Kidney (tissue), 14 donors: ENCODE data around the gene MYRIP. TPM values are rescaled to one million over a fixed set of nuclear protein-coding genes. Genes with fewer than 3 reads are reported as not detected.

ENCODE experiments used
- DNase-seq, 5 donors: peaks; one replicate each; pipeline ENCODE4 v3.0.0-alpha.2; 2013 to 2020
- FAIRE-seq: peaks from 2 replicates; lab custom pipeline; 2012; peaks lifted over from hg19 to GRCh38; lab: Jason Lieb, UNC
- H3K27ac ChIP-seq, 2 donors: one replicate each; pipeline ENCODE4 v1.7.0; 2013; ENCODE audit warnings: low read depth in 2 of 2, low read length in 2 of 2, inconsistent platforms in 1 of 2
- H3K27me3 ChIP-seq: one replicate; pipeline ENCODE4 v1.7.1; 2013; ENCODE audit warnings: low read length, inconsistent platforms; ENCODE audit not compliant: control insufficient read depth, insufficient read depth
- H3K36me3 ChIP-seq, 3 donors: one replicate each; pipeline versions ENCODE4 v1.7.0 to v1.7.1; 2013; ENCODE audit warnings: low read length in 3 of 3, control low read depth in 1 of 3, inconsistent platforms in 1 of 3; ENCODE audit not compliant: insufficient read depth in 3 of 3, control insufficient read depth in 2 of 3
- H3K4me1 ChIP-seq, 3 donors: one replicate each; pipeline versions ENCODE4 v1.7.0 to v1.7.1; 2013; ENCODE audit warnings: low read length in 3 of 3, inconsistent platforms in 1 of 3, low read depth in 1 of 3; ENCODE audit not compliant: control insufficient read depth in 2 of 3, insufficient read depth in 2 of 3
- H3K4me3 ChIP-seq, 3 donors: one replicate each; pipeline versions ENCODE4 v1.7.0 to v1.8.1; 2013; ENCODE audit warnings: low read length in 3 of 3, control low read depth in 1 of 3, inconsistent platforms in 1 of 3
- H3K9ac ChIP-seq, 3 donors: one replicate each; pipeline versions ENCODE4 v1.7.0 to v1.7.1; 2013; ENCODE audit warnings: low read length in 3 of 3, control low read depth in 1 of 3, inconsistent platforms in 1 of 3
- H3K9me3 ChIP-seq, 3 donors: one replicate each; pipeline versions ENCODE4 v1.7.0 to v1.7.1; 2013; ENCODE audit warnings: low read length in 3 of 3, control low read depth in 1 of 3, inconsistent platforms in 1 of 3; ENCODE audit not compliant: control insufficient read depth in 2 of 3, insufficient read depth in 1 of 3
- CTCF ChIP-seq: IDR thresholded peaks from 3 replicates; pipeline ENCODE4 v1.5.1; 2012; ENCODE audit warnings: mild to moderate bottlenecking, moderate library complexity, borderline replicate concordance; ENCODE audit not compliant: insufficient read depth; ENCODE audit errors: extremely low read depth
- intact Hi-C: fragments of 100-400 bp; cut with DNase I; formaldehyde crosslinking; loops from one replicate; pipeline ENCODE4 v1.11.1; 2022
- polyA plus RNA-seq: library from polyadenylated mRNA; stranded (reverse); fragments of 350-450 nt; fragmentation: Illumina TruSeq; extraction: RNeasy Lipid Tissue Mini Kit (QIAGEN cat#74804); gene quantifications from one replicate; pipeline ENCODE4 v1.2.3, GENCODE V29; 2014; ENCODE audit warnings: low read depth, low replicate concordance; ENCODE audit not compliant: insufficient read depth
- total RNA-seq: library from RNA; stranded (reverse); fragmentation: NEBNext Ultra II Directional; extraction: Animal tissue kit (Norgen Biotek cat#: 25700); gene quantifications from one replicate; pipeline ENCODE4 v1.2.1, GENCODE V29; 2021
- donor health status: control.
- donor health status: control.
- donor health status: control.
- donor health status: control.
- donor health status: control.
- donor health status: DM: yes; HTN: yes; CAD: no.
- donor health status: Normal renal cell carcinoma (clear cell type).

MYRIP gene
- total and polyA plus RNA-seq, 2 donors from 2014 or later, result 0.92 to 6.6 TPM

GRCh38 chr3:40230382-40230781 is 421.0 kb downstream of the MYRIP start:
- DNase-seq, result no peak
- Histone ChIP-seq H3K27ac (no peak overlapping the region), H3K36me3 (no peaks in the 10 kb centered on the region), H3K9me3 (no peaks in the 10 kb centered on the region), H3K4me1 (no peaks in the 10 kb centered on the region), H3K4me3 (no peak overlapping the region), H3K9ac (no peak overlapping the region), H3K27me3 (no peaks in the 10 kb centered on the region)
- FAIRE-seq, result no peak
- no peak for TF ChIP-seq CTCF
- intact Hi-C loops, result no loop called here

- Histone ChIP-seq H3K27ac (no peak overlapping the region), H3K4me1 (no peaks in the 10 kb centered on the region), H3K4me3 (no peak overlapping the region), H3K9ac (no peak overlapping the region), H3K9me3 (no peaks in the 10 kb centered on the region), H3K27me3 (no peaks in the 10 kb centered on the region), H3K36me3 (no peaks in the 10 kb centered on the region)
- FAIRE-seq (no peak), DNase-seq (no peak)
- intact Hi-C loops, result no loop called here
- no peak for TF ChIP-seq CTCF
Observed at GRCh38 chr3:40232626-40233025, 423.2 kb downstream of the MYRIP start.

DNA sequence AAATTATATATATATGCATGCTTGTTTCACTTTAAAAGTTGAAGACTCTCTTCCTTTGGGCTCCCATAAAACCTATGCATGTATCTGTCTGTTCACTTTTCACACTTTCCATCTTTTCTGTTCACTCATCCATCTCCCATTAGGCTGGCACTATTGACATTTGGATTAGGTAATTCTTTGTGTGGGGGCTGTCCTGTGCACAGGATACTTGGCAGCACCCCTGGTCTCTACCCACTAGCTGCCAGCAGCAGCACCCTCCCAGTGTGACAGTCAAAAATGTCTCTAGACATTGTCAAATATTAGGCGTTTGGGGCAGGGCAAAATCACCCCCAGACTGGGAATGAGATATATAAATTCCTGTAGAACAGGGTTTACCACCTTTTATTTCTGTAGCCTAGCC is 427.8 kb downstream of the MYRIP start:
- Histone ChIP-seq H3K4me1 (no peaks in the 10 kb centered on the region), H3K9me3 (no peaks in the 10 kb centered on the region), H3K4me3 (no peak overlapping the region), H3K27ac (no peak overlapping the region), H3K9ac (no peak overlapping the region), H3K36me3 (no peaks in the 10 kb centered on the region), H3K27me3 (no peaks in the 10 kb centered on the region)
- no peak for TF ChIP-seq CTCF
- DNase-seq, result no peak
- no peak for FAIRE-seq
- intact Hi-C loops, result no loop called here
